DMS114 treated with DMSO at 0.1 percent for 48 hours (cell line): ENCODE results near the gene MYO1A.

Experiments
- DNase-seq: peaks from one replicate; lab custom pipeline; 2025; ENCODE audit not compliant: unreplicated experiment; lab: John Stamatoyannopoulos, UW

The MYO1A gene

DNA sequence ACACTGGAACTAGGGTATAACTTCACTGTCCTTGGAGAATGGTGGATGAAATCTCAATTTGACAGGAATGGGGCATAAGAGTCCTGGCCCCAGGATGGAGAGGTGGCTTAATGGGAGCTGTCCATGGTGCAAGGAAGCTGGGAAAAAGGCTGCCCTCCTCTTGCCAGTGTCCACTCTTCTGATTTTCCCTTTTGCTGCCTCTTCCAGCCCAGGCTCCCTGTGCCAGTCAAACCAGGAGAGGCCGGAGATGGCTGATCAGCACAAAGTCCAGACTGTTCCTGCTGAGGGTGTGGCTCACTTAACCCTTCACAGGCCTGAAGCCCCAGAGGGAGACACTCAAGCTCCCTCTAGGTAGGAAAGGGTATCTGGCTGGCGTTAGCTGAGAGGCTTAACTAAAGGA, at the start of gene MYO1A:
MYO1A (minus strand) TSS at position 240 of the 400 bp plus-strand sequence. CDS start 1,806 bp downstream, outside the sequence.
- no peak for DNase-seq

DNA sequence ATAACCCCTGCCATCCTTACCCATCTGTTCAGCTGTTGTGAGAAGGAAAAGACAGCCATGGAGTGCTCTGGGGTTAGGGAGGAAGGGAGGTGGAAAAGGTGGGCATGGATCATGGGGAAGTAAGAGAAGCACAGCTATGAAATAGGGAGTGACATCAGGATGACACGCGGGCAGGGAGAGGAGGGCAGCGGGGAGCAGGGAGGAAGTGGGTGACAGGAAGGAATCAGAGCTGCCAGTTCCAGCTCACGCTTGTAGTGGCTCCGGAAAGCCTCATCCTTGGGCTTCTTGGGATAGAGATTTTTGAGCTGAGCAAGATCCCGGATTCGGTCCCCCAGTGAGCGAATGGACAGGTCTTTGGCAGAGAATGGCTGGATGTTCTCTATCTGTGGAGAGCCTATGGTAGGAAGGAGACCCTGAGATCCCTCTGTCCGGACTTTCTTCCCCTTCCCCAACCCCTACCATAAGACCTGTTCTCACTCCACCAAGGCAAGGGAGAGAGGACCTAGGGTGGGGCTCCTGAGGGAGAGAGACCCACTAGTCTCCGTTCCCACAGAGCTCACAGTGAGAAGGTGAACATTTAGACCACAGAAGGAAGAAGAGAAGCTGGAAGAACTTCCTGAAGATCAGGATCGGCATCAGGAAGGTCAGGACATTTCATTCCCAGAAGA, 49.3 kb upstream of the MYO1A start:
- DNase-seq, result no peak

DNA sequence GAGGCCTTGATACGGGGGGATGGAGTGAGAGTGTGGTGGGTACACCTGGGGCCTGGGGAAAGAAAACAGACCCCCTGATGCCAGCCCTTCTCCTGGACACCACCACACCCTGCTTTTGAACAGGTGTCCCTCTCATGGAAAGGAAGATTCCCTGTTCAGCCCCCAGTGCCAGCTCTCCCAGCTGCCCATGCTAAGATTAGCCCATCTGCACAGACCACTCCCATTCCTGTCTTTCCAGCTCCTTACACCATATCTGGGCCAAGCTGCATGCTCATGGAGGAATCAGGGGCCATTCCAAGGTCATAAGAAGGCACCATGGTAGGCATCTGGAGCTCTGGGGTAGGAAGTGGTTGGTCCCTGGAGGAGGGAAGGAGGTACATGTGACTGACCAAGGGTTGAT, 48.6 kb upstream of the MYO1A start:
- no peak for DNase-seq

DNA sequence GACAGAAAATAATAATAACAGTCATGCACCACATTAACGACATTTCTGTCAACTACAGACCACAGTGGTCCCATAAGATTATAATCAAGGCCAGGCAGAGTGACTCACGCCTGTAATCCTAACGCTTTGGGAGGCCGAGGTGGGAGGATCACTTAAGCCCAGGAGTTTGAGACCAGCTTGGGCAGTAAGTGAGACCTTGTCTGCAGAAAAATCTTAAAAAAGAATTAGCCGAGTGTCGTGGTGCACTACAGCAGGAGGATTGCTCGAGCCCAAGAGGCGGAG, 47.6 kb upstream of the MYO1A start:
- DNase-seq, result no peak

- DNase-seq, result no peak
Measured at GRCh38 chr12:57096748-57097553, 47.0 kb upstream of the MYO1A start.

DNA sequence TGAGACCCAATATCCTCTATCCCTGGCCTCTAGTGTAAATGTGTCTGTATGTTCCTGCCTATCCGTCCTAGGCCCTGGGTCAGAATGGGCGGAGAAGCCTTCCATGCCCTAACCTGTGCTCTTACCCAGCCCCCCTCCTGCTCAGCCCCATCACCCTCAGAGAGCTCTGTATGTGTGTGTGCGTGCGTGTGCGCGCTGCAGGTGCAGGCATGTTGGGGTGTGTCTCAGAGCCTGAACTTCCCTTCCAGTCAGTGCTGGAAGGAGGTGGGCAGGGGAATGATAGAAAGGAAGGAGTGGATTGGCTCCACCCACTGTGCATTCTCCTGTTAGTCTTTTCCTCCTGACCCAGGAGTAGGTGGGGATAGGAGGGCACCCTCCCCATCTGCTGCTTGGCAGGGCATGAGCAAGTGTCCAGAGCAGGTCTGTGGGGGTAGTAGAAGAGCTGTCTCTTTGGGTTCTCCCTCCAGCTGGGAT, 46.2 kb upstream of the MYO1A start:
- DNase-seq, result no peak

GRCh38 chr12:57095440-57095839, 45.5 kb upstream of the MYO1A start:
- DNase-seq, result no peak

GRCh38 chr12:57094208-57095160, 44.6 kb upstream of the MYO1A start:
- DNase-seq, result no peak

- DNase-seq, result no peak
Measured at GRCh38 chr12:57093415-57094207, 43.7 kb upstream of the MYO1A start.

DNA sequence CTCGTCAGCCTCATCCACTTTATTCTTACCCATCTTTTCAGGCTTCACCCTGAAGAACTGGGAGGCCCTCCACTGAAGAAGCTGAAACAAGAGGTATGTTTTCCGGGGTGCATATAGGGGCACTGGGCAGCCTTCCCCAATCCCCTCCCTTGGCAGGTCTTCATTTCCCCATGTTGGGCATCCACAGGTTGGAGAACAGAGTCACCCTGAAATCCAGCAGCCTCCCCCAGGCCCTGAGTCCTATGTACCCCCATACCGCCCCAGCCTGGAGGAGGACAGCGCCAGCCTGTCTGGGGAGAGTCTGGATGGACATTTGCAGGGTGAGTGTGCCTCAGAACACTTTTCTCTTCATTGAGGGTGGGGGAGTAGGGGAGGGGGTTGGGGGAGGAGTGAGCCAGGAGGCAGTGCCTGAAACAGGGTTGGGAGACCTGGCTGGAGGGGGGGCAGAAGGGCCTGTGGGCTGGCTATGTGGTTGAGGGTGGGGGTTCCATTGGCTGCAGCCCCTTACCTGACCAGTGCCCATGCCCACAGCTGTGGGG, 43.0 kb upstream of the MYO1A start:
- no peak for DNase-seq

DNA sequence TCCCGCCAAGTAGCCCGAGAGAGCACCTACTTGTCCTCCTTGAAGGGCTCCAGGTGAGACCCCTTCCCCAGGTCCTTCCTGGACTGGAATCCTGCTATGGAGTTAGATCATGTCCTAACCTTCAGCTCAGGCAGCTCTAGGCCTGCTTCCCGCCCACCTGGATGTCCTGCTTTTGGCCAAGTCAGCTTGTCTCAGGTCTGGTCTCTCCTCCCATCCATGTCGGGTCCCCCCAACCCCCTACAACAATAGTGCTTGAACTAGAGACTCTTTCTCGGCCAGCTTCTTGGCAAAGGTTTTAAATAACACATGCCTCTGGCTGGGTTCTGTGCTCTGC, 42.6 kb upstream of the MYO1A start:
- DNase-seq, result no peak

GRCh38 chr12:57091638-57092528, 42.0 kb upstream of the MYO1A start:
- no peak for DNase-seq

GRCh38 chr12:57090924-57091637, 41.2 kb upstream of the MYO1A start:
- DNase-seq, result peak; percentile 42

DNA sequence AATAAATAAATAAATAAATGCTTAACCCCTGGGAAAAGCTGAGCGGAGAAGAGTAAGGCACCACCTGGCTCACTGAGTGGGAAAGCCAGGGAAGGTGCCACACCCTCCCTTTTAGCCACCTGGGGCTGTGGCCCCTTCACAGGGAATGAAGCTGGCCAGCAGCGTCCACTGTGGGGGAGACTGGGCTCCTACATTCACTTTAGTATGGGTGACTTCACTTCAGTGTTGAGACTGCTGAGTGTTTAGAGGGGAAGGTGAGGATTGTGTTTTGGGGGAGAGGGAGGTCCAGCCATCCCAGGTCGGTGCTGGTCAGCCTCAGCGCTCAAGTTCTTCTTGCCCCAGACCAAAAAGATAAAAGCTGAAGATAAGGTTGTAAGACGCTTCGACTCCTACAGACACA, 40.6 kb upstream of the MYO1A start:
- DNase-seq, result no peak

- no peak for DNase-seq
Measured at GRCh38 chr12:57089271-57090245, 39.6 kb upstream of the MYO1A start.

GRCh38 chr12:57088354-57089270, 38.7 kb upstream of the MYO1A start, which contains the start of gene NAB2:
Gene NAB2 (plus strand): TSS chr12:57089114. CDS start chr12:57089272, 158 bp downstream.
- peak; percentile 83 for DNase-seq
